Body of pancreas (tissue), 4 donors: ENCODE results near the gene PLCXD3. TPM values are rescaled to one million over a fixed set of nuclear protein-coding genes. Genes with fewer than 3 reads are reported as not detected.

Source experiments
- ATAC-seq: fragments of 150-250 bp; one replicate; pipeline ENCODE4 v1.9.1; 2016
- DNase-seq, 4 donors: peaks; one replicate each; pipeline ENCODE4 v3.0.0-alpha.2; 2019
- H3K27ac ChIP-seq, 4 donors: fragments of 200-600 bp; sonication (generic); 1 replicate in 3 of 4; 2 replicates in 1 of 4; pipeline versions ENCODE4 v1.5.1 to v1.6.1; 2016 to 2019; ENCODE audit warnings: mild to moderate bottlenecking in 1 of 4, mixed read lengths in 1 of 4, moderate library complexity in 1 of 4
- H3K27me3 ChIP-seq, 2 donors: fragments of 200-600 bp; sonication (generic); one replicate each; pipeline ENCODE4 v1.6.0; 2016; ENCODE audit warnings: mild to moderate bottlenecking in 1 of 2
- H3K36me3 ChIP-seq, 2 donors: fragments of 200-600 bp; sonication (generic); replicated peaks in 1 of 2; 2 replicates each; pipeline ENCODE4 v1.5.1; 2016; ENCODE audit warnings: low read depth in 2 of 2; ENCODE audit not compliant: insufficient read depth in 1 of 2
- H3K4me1 ChIP-seq: fragments of 200-600 bp; sonication (generic); one replicate; pipeline ENCODE4 v1.6.0; 2016
- H3K4me3 ChIP-seq, 2 donors: fragments of 200-600 bp; sonication (generic); 1 replicate in 1 of 2; 2 replicates in 1 of 2; pipeline ENCODE4 v1.5.1; 2016 to 2019
- H3K9me3 ChIP-seq, 3 donors: fragments of 200-600 bp; sonication (generic); 1 replicate in 2 of 3; 2 replicates in 1 of 3; pipeline ENCODE4 v1.5.1; 2016
- POLR2A ChIP-seq, 3 donors: fragments of 450-650 bp; IDR thresholded peaks; one replicate each; pipeline ENCODE4 v1.6.1; 2016; ENCODE audit warnings: antibody characterized with exemption in 3 of 3, mild to moderate bottlenecking in 2 of 3
- WGBS, 2 donors: methylation state at CpG; one replicate each; pipeline ENCODE4 v1.1.5; 2017; 5-methylcytosine and 5-hydroxymethylcytosine counted together
- intact Hi-C: fragments of 100-400 bp; cut with DNase I; formaldehyde crosslinking; loops from one replicate; pipeline ENCODE4 v1.15.1; 2023
- total RNA-seq, 2 donors: library from RNA; depleted of rRNA; stranded (reverse); fragments of >200 nt; gene quantifications; one replicate each; pipeline ENCODE4 v1.1.0, GENCODE V29; 2016
- TF ChIP-seq, protein P1 (sequence below), 7 experiments: fragments of 450-650 bp in 4 of 7; fragments of 200-600 bp in 3 of 7; sonication (generic) in 3 of 7; IDR thresholded peaks; one replicate each; pipeline ENCODE4 v1.5.1; 2016 to 2019; ENCODE audit warnings: antibody characterized with exemption in 7 of 7

Gene PLCXD3
- total RNA-seq, 2 donors from 2014 or later, result 1.6 to 3.9 TPM

DNA sequence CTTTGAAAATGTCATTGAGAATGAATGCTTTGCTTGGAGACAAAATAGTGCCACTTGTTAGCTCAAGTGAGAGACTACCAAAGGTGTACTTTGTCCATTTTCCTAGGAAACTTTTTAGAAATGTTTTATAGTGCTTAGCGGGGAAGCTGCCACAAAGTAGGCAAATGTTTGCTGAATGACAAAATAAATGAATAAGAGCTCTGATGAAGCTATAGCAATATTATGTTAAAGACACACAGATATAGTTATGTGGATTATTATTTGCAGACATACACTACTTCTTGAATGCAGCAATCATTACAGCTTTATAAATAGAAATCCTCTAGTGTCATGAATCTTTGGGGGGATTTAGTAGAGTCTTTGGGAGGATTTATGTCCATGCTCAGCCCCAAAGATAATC, 204.4 kb downstream of the PLCXD3 start:
- Histone ChIP-seq H3K27ac (no peak overlapping the region), H3K4me3 (no peak overlapping the region), H3K27me3 (no peaks in the 10 kb centered on the region), H3K9me3 (no peaks in the 10 kb centered on the region), H3K4me1 (no peaks in the 10 kb centered on the region), H3K36me3 (no peaks in the 10 kb centered on the region)
- TF ChIP-seq, protein P1, sequence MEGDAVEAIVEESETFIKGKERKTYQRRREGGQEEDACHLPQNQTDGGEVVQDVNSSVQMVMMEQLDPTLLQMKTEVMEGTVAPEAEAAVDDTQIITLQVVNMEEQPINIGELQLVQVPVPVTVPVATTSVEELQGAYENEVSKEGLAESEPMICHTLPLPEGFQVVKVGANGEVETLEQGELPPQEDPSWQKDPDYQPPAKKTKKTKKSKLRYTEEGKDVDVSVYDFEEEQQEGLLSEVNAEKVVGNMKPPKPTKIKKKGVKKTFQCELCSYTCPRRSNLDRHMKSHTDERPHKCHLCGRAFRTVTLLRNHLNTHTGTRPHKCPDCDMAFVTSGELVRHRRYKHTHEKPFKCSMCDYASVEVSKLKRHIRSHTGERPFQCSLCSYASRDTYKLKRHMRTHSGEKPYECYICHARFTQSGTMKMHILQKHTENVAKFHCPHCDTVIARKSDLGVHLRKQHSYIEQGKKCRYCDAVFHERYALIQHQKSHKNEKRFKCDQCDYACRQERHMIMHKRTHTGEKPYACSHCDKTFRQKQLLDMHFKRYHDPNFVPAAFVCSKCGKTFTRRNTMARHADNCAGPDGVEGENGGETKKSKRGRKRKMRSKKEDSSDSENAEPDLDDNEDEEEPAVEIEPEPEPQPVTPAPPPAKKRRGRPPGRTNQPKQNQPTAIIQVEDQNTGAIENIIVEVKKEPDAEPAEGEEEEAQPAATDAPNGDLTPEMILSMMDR (IDR thresholded peaks at IDR 0.05), result no peak
- TF ChIP-seq POLR2A (IDR thresholded peaks at IDR 0.05), result no peak
- no peak for ATAC-seq
- DNase-seq, result no peak
- WGBS, 2 donors, result 74 to 79% methylated on average over 1 of the region's 1 CpG
- intact Hi-C loops, result no loop called here

DNA sequence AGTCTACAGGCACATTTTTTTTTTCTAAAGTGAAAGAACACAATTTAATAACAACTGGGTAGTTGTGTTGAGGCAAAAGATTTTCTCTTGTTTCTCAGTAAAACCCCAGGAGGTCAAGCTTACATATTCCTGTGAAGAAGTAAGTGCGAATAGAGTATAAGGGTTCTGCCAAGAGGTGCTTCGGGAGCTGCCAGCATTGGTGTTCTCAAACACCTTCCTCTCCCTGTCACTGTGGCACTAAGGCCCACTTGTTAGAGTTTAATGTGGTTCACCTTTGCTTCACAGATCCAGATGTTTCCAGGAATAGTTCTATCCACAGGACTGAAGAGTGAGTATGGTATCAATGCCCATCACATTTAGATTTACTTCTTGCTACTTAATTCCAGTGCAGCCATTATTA, 205.3 kb downstream of the PLCXD3 start:
- ATAC-seq (no peak), DNase-seq (no peak)
- no peak overlapping the region for H3K27ac ChIP-seq
- 65 to 71% methylated on average over 2 of the region's 2 CpGs for WGBS, 2 donors
- H3K4me3 ChIP-seq, result no peak overlapping the region
- no peaks in the 10 kb centered on the region for H3K36me3 ChIP-seq
- no peaks in the 10 kb centered on the region for H3K4me1 ChIP-seq
- no peaks in the 10 kb centered on the region for H3K27me3 ChIP-seq
- no peaks in the 10 kb centered on the region for H3K9me3 ChIP-seq
- no peak for TF ChIP-seq POLR2A (IDR thresholded peaks at IDR 0.05)
- TF ChIP-seq, protein P1 (IDR thresholded peaks at IDR 0.05), result no peak
- intact Hi-C loops, result no loop called here

DNA sequence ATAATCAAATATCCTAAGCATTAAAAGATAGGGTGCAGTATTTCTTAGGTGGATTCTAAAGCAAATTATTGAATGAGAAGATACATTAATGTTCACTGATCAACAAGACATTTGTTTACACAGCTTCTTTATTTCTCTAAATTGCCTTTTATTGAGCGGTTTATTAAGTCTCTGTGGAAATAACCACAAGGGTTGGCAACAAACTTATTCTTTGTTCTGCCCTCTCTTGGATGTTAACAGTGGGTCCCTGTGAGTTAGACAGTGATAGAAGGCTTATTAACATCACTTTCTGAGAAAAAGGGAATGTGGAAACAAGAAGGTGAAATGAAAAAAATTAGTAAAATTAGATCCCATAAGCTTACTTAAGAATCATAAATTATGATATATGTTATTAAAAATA, 214.3 kb downstream of the PLCXD3 start:
- no peak overlapping the region for H3K4me3 ChIP-seq
- intact Hi-C loops, result no loop called here
- DNase-seq (no peak), ATAC-seq (no peak)
- WGBS, 2 donors, result 33 to 61% methylated on average over 1 of the region's 1 CpG
- no peak overlapping the region for H3K27ac ChIP-seq
- no peaks in the 10 kb centered on the region for H3K36me3 ChIP-seq
- TF ChIP-seq, protein P1 (IDR thresholded peaks at IDR 0.05), result no peak
- no peak for TF ChIP-seq POLR2A (IDR thresholded peaks at IDR 0.05)
- no peaks in the 10 kb centered on the region for H3K4me1 ChIP-seq
- H3K27me3 ChIP-seq, result no peaks in the 10 kb centered on the region
- no peaks in the 10 kb centered on the region for H3K9me3 ChIP-seq

DNA sequence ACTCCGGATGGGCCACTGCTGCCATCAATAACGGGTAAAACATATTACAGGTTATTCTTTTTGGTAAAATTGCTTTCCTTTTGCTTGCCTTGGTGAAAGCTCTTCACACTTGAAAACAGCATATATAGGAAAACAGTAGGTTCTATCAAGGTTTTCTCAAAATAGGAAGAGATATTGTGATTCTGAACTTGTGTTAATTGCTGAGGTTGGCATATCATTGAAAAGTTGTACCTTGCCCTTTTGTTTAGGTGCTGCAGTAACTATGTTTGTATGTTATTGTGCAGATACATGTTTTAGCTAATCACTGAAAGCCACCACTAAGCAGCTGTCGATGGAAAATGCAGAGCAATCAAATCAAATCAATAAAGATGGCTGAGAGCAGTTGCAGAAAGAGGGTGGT, 219.1 kb downstream of the PLCXD3 start:
- ATAC-seq, result no peak
- Histone ChIP-seq H3K27ac (no peak overlapping the region), H3K4me1 (no peaks in the 10 kb centered on the region), H3K9me3 (no peaks in the 10 kb centered on the region), H3K36me3 (no peaks in the 10 kb centered on the region), H3K4me3 (no peak overlapping the region), H3K27me3 (no peaks in the 10 kb centered on the region)
- intact Hi-C loops, result no loop called here
- TF ChIP-seq, protein P1 (IDR thresholded peaks at IDR 0.05), result no peak
- no peak for TF ChIP-seq POLR2A (IDR thresholded peaks at IDR 0.05)
- WGBS, 2 donors, result 71 to 76% methylated on average over 3 of the region's 3 CpGs
- no peak for DNase-seq

DNA sequence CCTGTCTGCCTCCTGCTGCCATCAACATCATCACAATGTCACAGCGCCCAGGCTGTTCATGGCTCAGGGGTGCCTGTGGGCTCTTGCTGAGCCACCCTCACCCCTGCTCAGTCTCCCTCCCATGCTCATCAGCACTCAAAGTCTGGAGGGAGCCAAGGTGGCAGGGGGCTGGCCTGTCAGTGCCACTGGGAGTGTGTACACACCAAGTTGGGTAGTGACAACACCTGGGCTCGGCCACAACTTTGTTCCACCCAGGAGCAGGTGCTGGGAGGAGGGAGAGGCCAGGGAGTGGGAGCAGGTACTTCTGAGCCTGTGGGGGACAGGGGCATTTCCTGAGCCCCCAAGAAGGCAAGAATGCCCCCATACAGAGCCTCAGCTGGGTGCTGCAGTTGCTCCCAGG, 219.6 kb downstream of the PLCXD3 start:
- no peaks in the 10 kb centered on the region for H3K36me3 ChIP-seq
- no peak overlapping the region for H3K27ac ChIP-seq
- intact Hi-C loops, result no loop called here
- no peaks in the 10 kb centered on the region for H3K9me3 ChIP-seq
- WGBS, 2 donors, result 74 to 100% methylated on average over 1 to 2 of the region's 2 CpGs
- no peak overlapping the region for H3K4me3 ChIP-seq
- ATAC-seq (no peak), DNase-seq (no peak)
- TF ChIP-seq, protein P1 (IDR thresholded peaks at IDR 0.05), result no peak
- TF ChIP-seq POLR2A (IDR thresholded peaks at IDR 0.05), result no peak
- H3K4me1 ChIP-seq, result no peaks in the 10 kb centered on the region
- no peaks in the 10 kb centered on the region for H3K27me3 ChIP-seq
